HG03196 (cell line): ENCODE results near the gene RNF152.

Experiments used
- ATAC-seq: cut with Tn5 transposase; IDR thresholded peaks from one replicate; pipeline ENCODE4 v1.9.1; 2021; ENCODE audit not compliant: unreplicated experiment

Gene RNF152, protein sequence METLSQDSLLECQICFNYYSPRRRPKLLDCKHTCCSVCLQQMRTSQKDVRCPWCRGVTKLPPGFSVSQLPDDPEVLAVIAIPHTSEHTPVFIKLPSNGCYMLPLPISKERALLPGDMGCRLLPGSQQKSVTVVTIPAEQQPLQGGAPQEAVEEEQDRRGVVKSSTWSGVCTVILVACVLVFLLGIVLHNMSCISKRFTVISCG

DNA sequence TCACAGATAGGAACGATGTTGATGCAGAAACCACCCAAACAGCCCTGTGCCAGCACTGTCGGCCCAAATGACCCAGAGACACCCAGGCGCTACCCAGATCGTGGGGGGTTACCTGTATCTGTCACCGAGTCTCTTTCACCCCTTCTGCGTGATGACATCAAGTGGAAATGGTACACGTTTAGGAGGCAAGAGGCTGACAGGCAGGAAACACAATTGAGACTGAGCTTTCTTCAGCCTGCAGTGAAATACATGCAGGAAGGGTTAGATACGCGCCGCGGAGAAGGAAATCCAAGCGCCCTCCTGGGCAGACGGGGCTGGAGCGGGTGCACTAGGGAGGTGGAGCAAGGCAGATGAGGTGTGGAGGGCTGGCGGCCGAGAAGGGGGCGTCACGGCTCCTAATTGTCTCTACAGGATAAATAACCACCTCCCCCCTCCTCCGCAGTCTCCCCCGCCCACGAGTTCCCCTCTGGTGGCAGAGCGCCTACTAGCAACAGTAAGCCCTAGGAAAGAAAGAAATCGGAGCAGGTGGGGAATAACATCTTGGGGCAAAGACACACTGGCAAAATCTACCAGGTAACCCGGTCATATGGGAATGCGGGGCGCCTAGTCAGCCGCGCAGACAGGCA is at the start of gene RNF152:
Gene RNF152, minus strand, starts transcription at position 325 of the 626 bp plus-strand sequence. CDS start 76,544 bp downstream, outside the sequence.
- ATAC-seq = no peak

DNA sequence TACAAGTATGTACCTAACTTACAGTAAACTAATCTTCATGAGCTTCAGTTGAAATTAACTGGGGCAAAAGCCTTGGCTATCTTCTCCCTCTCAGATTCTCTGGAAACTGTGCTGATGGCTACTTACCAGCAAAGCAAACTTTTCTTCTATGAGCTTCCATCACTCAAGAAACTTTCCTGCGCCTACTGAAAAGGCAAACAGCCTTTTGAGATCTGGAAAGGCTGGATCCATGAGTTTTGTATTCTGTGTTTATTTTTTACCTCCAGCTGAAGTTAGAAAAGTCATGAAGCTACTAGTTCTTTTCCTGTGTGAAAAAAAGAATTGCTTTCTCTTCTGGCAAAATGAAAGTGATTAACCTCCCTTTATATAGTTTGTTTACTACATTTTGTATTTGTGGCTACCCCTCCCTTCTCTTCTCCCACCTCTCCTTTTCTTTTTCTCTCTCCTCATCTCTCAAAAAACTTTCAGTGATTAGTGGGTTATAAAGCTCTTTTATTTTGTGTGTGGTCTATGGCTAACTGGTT is 49.2 kb upstream of the RNF152 start:
- ATAC-seq = no peak

DNA sequence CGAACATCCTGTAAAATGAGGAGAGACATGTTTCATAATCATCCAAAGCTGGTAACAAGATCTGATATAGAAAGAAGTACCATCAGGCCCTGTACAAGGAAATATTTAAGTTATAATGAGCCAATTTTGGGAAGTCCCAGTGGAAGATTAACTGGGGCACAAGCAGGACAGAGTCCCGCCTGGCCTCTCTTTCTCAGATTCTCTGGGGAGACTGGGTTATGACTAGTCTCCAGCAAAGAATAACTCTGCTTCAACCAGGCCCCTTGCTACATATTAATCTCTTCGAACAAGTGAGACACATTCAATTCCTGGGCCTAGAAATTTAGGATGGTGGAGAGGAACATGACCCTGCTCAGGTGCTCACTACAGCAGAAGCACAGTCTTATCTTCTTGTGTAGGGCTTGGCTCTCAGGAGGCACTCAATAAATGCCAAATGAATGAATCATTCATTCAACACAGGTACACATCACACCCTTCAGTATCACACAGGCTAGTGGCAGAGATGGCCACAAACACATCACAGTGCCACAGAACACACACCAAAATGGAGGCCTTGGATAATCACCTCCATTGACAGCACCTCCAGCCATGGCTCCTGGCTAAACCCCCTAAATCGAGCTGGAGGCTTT is 46.4 kb upstream of the RNF152 start:
- ATAC-seq = no peak

DNA sequence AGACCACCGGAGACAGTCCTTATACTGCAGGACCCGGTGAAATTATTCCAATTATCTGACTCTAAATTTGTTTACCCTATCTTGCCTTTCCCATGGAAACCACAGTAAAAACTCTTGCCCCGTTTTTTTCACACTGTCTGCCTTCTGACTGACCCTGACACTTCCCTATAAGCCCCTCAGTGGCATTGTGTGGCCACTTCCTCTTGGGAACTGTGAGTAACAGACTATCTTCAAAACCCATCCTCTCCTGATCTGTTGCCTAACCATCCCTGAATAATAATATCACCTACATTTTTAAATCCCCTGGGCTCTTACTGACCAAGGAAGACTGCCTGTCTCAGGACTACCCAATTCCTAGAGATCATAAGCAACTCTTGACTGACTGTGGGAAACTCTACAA is 42.6 kb upstream of the RNF152 start:
- ATAC-seq = no peak

DNA sequence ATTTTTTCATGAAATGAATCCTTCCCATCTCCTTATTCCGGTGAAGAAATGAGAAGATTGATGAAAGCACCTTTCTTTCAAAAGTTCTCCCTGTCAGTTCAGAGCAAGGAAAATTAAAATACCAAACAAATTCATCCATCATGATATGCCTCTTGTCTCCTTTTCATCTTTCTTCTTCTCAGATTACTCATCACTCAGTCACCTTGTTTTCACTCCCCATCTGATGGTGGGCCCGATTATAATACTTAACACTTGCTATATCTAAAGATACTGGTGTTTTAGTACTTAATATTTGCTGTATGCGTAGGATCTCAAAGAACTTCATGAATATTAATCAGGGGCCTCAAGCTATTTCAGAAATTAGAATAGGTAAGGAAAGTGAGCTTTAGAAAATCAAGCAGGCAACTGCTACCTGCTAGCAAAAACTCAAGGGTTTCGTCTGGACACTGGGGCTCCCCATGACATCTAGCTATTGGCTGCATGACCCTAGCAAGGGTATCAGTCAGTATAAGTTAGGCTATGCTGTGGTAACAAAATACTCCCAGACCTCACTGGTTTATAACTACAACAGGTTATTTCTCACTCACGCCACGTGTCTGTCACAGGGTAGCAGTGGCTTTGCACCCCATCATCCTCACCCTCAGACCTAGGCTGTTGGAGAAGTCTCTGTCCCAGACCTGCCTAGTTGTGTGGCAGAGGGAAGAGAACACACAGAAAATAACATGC is 39.0 kb upstream of the RNF152 start:
- ATAC-seq = no peak

DNA sequence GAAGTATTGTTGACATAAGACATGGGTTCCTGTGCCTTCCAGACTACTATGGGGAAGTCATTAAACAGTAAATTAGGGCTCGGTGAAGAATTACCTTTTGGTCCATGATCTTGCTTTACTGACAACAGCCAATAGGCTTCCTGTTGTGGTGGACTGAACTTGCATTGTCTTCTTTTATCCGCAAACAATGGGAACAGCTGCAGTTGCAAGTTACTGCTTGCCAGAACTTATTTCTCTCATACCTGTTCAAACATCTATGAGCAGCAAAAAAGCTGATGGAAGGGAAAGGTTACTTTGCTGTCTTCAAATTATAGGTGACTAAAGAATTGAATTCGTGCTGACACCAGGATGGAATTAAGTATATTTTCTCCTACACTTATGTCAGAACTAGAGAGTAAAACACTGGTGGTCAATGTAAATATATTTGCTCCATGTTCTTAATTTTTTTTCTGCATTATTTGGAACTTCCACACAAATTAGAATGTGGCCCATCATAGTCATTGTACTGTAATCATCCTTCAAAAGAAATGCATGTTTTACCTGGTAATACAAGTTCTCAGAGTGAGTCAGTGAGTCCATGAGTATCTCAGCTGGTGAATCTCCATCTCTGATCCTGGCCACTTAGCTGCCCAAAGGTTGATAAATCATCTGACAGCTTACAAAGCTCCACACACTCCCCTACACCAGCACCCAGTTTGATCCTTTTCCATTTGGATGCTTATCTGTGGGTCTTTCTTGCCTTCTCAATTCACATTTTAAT is 37.3 kb upstream of the RNF152 start:
- no peak for ATAC-seq

DNA sequence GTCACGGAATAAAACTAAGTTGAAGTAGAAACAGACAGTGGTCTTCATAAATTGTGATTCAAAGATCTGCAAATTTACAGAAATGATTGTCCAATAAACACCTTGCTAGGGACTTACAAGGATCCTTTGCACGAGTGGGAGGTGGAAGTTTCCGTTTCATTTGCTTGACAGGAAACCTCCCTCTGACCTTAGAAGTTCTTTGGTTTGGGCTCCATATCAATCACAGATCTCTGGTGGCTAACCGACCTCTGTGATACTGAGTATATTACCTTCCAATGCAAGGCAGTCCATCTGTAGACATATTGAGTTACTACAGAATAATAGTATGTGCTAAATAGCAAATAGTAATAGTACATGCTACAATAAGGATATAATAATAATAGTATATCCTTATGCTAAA is 33.7 kb upstream of the RNF152 start:
- ATAC-seq = no peak

DNA sequence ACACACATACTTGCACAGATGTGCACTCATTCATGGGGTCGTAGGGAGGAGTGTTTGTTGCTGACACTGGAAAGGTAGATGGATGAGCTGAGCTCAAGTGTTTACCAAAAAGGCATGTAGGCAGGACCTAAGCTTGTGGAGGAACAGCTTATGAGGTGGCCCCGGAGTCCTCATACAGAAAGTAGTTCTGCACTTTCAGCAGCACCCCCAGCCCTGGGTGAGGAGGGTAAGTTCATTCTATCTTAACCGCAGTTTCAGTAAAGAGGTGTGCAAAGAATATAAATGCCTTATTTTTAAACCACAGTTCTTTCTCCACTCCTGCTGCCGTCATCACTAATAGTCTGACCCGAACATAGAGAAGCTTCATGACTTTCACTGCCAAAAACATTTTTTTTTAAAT is 31.7 kb upstream of the RNF152 start:
- no peak for ATAC-seq

DNA sequence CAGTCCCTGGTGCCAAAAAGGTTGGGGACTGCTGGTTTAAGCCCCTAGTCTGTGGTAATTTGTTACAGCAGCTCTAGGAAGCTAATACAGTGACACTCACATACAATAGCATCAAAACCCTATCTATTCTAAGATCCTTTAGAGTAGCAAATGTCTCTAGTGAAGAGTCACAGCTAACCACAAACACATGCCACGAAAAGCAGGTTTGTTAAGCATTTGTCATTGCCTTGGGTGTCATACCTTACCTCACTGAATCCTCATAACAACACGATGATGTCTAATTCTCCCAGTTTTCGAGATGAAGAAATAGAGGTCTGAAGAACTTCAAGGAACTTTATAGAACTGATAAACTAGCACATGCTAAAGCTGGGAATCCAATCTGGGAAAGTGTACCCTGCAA is 29.6 kb upstream of the RNF152 start:
- no peak for ATAC-seq

DNA sequence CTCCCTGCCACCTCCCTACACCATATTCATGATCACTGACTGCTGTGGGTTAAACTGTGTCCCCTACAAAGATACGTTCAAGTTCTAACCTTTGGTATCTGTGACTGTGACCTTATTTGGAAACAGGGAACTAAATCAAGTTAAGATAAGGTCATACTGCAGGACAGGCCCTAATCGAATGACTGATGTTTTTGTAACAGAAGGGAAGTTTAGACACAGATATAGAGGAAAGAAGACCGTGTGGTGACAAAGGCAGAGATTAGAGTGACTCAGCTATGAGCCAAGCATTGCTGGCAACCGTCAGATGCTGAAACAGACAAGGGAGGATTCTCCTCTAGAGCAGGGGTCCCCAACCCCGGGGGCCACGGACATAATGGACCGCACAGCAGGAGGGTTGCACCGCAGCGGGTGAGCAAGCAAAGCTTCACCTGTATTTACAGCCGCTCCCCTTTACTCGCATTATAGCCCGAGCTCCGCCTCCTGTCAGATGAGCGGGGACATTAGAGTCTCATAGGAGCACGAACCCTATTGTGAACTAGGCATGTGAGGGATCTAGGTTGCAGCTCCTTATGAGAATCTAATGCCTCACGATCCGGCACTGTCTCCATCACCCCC is 28.9 kb upstream of the RNF152 start:
- ATAC-seq = no peak

DNA sequence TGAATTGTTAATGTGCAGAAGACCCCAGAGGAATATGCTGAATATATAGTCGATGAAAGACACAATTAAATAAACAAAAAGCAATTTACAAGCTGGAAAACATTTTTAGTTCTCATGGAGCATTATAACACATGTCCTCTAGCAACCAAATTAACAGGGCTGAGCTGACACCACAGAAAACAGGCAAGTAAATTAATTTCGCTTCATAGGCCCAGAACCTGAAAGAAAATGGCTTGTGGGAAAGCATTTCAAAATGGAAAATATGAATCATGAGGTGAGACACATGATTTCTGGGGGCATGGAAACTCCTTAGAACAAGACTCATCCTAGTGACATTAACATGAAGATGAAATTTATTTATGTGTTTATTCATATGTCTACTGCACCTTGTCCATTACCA is 25.0 kb upstream of the RNF152 start:
- no peak for ATAC-seq

DNA sequence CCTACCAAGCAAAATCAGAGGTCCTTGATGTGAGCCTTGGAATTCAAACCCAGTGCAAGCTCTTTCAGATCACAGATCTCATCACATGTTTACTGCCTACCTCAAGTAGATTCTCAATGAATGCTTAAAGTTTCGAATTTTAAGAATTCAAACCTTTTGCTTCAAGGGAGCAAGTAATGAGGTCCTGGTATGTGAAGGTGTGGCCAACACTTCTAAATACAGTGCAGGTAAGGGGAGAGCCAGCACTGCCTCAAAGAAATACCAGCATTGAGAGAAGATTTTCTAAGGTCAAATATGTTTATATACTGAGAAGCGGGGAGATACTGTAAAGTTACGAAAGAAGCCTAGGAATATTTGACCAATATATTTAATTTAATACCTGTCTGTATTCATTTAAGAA is 19.7 kb upstream of the RNF152 start:
- ATAC-seq = no peak

DNA sequence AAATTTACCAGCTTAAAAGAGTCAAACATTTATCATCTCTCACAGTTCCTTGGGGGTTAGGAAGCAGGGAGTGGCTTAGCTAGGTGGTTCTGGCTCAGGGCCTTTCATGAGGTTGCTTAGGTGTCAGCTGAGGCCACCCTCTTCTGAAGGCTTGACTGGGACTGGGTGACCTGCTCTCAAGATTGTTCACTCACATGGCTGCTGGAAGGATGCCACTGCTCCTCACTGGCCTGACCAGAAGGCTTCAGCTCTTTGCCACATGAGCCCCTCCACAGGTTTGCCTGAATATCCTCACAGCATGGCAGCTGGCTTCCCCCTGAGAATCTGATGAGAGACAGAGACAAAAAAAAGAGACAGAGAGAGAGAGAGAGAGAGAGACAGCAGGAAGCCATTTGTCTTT is 17.3 kb upstream of the RNF152 start:
- ATAC-seq = no peak

DNA sequence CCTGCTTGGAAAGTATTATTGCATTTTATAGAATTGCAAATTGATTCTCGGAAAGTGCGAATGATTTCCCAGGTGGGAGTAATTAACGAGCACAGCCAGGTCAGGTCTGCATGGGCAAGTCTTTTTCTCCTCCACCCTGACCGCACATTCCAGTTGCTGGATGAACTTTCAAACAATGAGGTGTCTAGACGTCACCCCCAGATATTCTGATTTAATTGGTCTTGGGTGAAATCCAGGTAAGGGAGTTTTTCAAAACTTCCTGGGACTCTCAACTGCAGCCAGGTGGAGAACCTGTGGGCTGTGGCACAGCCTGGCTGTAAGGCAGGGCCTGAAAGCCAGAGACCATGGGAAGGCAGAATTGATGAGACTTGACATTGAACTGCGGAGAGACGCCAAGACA is 15.9 kb upstream of the RNF152 start:
- no peak for ATAC-seq

DNA sequence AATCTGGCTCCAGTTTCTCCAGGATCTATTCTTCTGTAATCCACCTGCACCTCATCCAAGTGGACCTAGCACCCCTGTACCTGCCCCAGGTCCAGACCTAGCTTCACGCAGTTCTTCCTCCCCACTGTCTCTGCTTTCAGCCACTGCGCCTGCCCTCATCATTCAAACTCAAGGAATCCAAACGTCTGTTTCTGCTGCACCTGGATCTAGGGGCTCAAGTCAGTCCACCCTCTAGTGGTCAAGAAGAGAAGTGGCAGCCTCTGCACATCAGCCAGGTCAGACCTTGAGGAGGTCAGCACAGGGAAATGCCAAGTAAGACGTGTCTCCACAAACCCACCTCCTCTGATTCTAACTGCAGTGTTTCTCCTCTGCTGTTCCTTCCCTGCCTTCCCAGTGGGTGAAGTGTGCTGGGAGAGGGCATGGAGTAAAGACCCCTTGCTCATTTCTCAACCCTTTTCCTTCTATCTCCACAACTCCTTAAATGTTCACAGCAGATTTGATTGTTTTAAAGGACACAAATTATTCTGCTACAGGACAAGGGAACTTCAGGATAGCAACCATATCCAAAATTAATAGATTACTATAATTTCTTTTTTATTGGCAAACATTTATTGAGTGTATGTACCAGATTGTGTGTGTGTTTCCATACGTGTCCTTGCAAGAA is 8.6 kb upstream of the RNF152 start:
- peak; percentile 94 for ATAC-seq

DNA sequence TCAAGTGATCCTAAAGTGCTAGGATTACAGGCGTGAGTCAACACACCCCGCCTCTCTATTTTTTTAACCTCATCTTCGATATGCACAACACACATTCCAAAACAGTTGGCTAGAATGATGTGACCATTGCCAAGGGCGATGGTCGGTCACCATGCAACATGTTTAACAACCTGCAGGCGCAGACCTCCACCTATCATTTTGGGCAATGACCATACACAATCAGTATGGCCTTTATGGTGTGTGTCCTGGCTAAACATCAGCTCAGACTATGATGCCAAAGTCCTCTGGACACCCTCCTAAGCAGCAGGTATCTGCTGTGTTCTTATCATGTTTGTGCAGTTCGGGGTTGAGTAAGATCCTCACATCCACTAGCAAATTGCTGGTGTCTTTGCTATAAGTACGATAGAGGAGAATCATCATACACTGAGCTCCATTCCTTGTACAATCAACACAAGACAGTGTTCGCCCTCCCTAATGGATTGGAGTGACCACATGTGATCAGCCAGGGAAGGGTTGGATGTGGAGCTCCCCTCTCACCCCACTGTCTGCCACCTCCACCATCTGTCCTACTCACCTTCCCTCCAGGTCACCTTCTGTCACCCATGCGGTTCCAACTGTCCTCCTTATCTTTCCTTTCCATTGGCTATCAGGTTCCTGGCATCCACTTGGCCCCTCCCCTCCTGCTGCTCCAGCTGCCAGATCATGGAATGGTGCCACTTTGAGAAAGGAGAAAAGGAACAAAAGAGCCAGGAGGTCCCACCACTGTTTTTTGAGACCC is 7.9 kb upstream of the RNF152 start:
- no peak for ATAC-seq

DNA sequence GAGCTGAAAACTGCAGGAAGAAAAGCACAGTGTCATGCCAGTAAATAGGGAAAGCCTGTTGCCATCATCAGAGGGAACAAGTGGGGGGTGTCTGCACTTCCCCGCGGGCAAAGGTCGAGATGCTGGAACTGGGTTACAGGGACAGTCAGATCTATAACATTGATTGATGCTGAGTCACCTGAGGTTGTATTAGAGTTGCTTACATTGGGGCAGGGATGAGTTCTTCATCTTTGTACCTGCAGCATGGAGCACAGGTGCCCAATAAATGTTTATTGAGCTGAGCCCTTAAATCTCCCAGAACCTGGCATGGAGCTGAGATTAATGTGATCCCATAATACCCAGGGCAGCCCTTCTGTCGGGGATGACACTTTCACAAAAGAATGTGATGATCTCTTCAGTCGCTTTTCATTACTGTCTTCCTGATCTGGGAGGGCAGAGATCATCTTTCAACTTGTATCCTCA is 5.9 kb upstream of the RNF152 start:
- no peak for ATAC-seq

DNA sequence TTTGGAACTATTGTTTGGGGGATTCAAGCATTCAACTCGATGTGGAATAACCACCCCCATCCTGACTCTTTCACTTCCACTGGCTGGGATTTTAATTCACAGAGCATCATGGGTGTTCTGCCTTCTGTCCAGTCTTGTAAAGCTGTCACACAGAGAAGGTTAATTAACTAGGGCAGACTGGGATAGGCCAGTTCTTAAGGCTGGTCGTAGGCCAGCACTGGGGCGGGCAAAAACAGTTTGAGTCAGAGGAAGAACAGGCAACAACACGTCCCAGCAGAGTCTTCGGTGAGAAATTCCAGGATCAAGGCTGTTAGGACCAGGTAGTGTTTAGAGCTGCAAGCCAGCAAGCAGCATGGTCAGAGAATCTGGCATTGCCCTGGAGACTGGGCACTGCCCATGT is 4.0 kb upstream of the RNF152 start:
- ATAC-seq = no peak

DNA sequence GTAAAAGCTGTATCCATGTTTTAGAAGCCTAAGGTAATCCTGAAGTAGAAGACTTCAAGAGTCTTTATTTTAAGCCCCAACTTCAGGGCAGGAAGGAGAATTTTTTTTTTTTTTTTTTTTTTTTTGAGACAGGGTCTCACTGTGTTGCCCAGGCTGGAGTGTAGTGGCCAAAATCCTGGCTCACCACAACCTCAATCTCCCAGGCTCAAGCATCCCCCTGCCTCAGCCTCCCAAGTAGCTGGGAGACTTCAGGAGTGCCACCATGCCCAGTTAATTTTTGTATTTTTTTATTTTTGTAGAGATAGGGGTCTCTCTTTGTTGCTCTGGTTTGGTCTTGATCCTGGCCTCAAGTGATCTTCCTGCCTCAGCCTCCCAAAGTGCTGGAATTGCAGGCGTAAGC is 3.3 kb upstream of the RNF152 start:
- no peak for ATAC-seq
